ENCODE data around the gene C19orf53.
A peak's percentile ranks its signal among the peaks of the same experiment; 100 is the strongest.
"Not testable (repeated sequence)": the region's sequence is repeated elsewhere in the genome, so short reads cannot be mapped to it uniquely, and the experiment has no call there.

The C19orf53 gene

DNA sequence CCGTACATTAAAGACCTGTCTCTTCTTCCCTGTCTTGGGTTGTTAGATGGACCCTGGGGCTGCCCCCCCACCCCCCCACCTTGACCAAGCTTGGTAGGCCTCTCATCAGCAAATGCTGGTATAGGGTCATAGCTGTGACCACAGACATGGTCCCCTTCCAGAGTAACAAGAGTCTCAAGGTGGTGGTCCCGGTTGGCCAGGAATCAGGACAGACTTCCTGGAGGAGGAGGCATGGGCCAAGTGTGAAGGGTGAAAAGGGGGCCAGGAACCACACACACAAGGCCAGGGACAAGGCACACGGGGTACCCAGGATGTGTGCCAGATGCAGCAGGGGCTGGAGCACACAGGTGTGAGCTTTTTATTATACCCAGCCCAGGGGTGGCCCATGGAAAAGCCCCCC is 11.0 kb upstream of the C19orf53 start:
- H3K4me3 ChIP-seq (ENCODE audit: low read depth, low read length): no peak overlapping the region

DNA sequence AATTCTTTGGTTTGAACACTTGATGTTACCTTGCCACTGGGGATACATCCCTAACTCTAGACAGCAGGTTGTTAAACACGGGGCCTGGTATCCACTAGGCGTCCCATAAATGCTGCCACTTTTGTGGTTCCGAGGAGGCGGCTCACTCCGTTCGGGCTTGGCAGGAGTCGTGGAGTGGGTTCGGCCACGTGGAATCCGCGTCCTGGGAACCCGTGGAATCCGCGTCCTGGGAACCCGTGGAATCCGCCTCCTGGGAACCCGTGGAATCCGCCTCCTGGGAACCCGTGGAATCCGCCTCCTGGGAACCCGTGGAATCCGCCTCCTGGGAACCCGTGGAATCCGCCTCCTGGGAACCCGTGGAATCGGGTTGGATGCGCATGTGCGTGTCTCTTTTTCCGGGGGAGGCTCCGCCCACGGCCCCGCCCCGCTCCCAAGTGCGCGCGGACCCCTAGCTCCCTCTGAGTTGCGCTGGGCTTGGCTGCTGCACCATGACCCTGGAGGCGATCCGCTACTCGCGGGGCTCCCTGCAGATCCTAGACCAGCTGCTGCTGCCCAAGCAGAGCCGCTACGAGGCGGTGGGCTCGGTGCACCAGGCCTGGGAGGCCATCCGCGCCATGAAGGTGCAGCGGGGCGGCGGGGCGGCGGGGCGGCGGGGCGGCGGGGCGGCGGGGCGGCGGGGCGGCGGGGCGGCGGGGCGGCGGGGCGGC is 10.0 kb upstream of the C19orf53 start, which contains the start of gene MRI1:
TSS of gene MRI1 (plus strand) at position 422 of the 707 bp plus-strand sequence. CDS start at position 489, 67 bp downstream.
- peak within 1 kb of the TSS; percentile 58 for H3K4me3 ChIP-seq (ENCODE audit: low read depth, low read length)

DNA sequence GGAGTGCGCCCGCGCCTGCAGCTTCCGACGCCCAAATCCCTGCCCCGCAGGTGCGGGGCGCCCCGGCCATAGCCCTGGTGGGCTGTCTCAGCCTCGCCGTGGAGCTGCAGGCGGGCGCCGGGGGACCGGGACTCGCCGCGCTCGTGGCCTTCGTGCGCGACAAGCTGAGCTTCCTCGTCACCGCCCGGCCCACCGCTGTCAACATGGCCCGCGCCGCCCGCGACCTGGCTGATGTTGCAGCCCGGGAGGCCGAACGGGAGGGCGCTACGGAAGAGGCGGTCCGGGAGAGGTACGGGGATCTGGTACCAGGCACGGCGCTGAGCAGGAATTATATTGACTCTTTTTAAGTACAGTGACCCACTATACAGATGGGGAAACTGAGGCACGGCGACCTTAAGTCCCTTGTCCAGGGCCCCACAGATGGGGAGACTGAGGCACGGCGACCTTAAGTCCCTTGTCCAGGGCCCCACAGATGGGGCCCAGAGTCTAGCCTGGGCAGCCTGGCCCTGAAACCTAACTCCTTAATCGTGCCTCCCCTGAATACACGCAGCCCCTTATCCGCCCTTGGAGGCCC is 9.3 kb upstream of the C19orf53 start:
- peak overlapping the region; percentile 51 for H3K4me3 ChIP-seq (ENCODE audit: low read depth, low read length)

GRCh38 chr19:13765395-13766094 is 8.7 kb upstream of the C19orf53 start:
- H3K4me3 ChIP-seq (ENCODE audit: low read depth, low read length): no peak overlapping the region

GRCh38 chr19:13766095-13766481 is 8.2 kb upstream of the C19orf53 start:
- H3K4me3 ChIP-seq (ENCODE audit: low read depth, low read length): no peak overlapping the region

DNA sequence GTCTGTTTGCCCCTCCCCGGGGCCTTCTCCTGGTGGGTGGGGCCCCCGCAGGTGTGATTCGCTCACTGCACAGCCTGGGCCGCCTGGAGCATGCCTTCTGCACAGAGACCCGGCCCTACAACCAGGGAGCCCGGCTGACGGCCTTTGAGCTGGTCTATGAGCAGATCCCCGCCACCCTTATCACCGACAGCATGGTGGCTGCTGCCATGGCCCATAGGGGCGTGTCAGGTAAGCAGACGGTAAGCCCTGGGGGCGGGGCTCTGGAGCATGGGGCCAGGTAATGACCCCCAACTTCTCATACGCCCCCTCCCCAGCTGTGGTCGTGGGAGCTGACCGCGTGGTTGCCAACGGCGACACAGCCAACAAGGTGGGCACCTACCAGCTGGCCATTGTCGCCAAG is 5.7 kb upstream of the C19orf53 start:
- no peak overlapping the region for H3K4me3 ChIP-seq (ENCODE audit: low read depth, low read length)

DNA sequence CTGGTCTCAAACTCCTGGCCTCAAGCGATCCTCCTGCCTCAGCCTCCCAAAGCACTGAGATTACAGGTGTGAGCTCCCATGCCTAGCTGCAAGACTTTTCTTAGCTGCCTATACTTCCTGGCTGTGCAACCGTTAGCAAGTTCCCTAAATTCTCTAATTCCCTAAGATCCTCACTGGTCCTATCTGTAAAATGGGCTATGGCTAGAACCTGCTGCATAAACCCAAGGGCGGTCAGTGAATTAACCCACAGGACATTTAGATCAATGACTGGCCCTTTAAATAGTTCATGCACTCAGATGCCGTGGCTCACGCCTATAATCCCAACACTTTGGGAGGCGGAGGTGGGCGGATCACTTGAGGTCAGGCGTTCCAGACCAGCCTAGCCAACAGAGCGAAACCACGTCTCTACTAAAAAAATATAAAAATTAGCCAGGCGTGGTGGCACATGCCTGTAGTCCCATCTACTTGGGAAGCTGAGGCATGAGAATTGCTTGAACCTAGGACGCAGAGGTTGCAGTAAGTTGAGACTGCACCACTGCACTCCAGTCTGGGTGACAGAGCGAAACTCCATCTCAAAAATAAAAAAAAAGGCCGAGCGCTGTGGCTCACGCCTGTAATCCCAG is 4.1 kb upstream of the C19orf53 start:
- H3K4me3 ChIP-seq (ENCODE audit: low read depth, low read length): no peak overlapping the region

DNA sequence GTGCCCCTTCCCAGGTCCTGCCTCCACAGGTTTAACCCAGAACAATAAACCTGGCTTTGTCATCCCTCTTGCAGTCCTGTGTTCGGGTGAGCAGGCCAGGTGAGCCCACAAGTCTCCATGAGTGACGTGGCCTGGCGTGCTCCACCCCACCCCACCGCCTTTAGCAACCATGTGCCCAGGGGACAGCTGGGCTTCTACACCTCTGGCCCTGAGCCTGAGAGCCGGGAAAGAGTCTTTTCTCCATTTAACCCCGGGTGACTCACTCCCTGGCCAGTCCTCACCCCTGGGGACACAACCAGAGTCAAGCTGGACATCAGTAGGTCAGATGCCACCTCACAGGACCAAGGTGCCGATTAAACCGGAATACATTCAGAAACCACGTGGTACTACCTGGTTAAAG is 4.1 kb downstream of the C19orf53 start:
- no peak overlapping the region for H3K4me3 ChIP-seq (ENCODE audit: low read depth, low read length)

DNA sequence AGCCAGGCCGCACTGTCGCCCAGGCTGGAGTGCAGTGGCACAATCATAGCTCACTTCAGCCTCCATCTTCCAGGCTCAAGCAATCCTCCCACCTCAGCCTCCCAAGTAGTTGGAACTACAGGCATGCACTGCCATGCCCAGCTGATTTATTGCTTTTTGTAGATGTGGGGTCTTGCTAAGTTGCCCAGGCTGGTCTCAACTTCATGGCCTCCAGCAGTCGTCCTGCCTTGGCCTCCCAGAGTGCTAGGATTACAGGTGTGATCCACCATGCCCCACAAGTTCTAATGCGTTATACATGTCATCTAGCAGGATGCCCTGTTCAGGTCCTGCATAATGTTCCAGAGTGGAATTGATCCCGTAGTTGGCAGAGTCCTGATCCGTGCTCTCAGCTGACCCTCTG is 4.6 kb downstream of the C19orf53 start:
- no peak overlapping the region for H3K4me3 ChIP-seq (ENCODE audit: low read depth, low read length)

GRCh38 chr19:13779794-13780193 is 5.5 kb downstream of the C19orf53 start:
- H3K4me3 ChIP-seq (ENCODE audit: low read depth, low read length): not testable (repeated sequence)

- H3K4me3 ChIP-seq (ENCODE audit: low read depth, low read length): no peak overlapping the region
Measured at GRCh38 chr19:13781547-13781946, 7.3 kb downstream of the C19orf53 start.

DNA sequence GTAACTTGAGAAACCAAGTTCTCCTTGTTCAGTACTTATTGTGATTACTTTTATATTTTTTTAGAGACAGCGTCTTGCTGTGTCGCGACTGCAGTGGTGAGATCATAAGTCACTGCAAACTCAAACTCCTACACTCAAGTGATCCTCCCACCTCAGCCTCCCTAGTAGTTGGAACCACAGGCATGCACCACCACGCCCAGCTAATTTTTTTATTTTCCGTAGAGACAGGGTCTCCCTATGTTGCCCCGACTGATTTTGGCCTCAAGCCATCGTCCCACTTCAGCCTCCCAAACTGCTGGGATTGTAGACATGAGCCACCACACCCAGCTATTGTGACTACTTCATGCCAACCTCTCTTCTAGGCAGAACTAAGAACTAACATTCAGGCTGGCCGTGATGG is 8.3 kb downstream of the C19orf53 start:
- no peak overlapping the region for H3K4me3 ChIP-seq (ENCODE audit: low read depth, low read length)

DNA sequence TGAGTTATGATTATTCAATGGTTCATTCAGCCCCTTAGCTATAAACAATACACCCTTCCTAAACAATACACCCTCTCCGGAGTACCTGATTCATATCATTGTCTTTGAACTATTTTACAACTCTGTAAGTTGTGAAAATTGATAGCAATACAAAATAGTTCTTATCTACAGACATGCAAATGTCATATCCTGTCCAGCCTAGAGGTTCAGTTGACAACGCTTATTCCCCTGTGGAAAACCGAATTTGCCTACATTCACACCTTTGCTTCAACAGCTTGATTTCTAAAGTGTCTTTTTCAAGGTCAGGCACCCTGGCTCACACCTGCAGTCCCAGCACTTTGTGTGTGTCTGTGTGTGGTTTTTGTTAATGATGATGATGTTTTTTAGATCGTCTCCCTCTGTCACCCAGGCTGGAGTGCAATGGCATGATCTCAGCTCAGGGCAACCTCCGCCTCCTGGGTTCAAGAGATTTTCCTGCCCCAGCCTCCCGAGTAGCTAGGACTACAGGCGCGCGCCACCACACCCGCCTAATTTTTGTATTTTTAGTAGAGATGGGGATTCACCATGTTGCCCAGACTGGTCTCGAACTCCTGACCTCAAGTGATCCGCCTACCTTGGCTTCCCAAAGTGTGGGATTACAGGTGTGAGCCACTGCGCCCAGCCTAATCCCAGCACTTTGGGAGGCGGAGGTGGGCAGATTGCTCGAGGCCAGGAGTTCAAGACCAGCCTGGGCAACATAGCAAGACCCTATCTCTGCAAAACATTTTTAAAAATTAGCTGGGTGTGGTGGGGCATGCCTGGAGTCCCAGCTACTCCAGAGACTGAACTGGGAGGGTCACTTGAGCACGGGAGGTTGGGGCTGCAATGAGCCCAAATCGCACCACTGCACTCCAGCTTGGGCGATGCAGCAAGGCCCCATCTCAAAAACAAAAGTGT is 9.6 kb downstream of the C19orf53 start:
- no peak overlapping the region for H3K4me3 ChIP-seq (ENCODE audit: low read depth, low read length)

DNA sequence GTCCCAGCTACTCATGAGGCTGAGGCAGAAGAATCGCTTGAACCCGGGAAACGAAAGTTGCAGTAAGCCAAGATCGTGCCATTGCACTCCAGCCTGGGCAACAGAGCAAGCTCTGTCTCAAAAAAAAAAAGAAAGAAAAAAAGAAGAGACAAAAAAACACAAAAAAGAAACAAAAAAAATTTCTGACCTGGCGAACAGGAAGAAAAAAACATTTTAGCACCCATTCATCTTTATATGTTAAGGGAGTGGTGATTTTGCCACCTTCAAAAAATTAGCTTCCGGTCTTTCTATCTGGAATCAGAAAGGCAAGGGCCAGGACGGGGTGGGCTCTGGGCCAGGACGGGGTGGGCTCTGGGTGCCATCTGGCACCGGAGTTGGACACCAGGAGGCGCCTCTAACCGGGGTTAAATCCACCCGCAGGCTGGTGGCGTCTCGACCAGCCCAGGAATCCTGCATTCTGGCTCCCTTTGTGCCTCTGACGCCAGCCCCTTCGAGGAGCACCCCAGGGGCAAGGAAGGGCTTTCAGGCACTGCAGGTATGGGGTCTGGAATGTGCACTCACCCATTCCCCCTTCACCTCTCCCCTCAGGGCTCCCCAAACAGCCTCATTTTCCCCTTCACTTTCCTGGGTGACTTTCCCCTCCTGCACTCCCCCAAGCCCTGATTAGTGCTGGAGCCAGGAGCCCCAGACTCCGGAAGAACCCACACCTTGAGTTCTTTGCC is 10.6 kb downstream of the C19orf53 start:
- H3K4me3 ChIP-seq (ENCODE audit: low read depth, low read length): no peak overlapping the region

GRCh38 chr19:13788991-13789390 is 14.7 kb downstream of the C19orf53 start:
- no peak overlapping the region for H3K4me3 ChIP-seq (ENCODE audit: low read depth, low read length)

- no peak overlapping the region for H3K4me3 ChIP-seq (ENCODE audit: low read depth, low read length)
Measured at GRCh38 chr19:13790354-13790753, 16.1 kb downstream of the C19orf53 start.

DNA sequence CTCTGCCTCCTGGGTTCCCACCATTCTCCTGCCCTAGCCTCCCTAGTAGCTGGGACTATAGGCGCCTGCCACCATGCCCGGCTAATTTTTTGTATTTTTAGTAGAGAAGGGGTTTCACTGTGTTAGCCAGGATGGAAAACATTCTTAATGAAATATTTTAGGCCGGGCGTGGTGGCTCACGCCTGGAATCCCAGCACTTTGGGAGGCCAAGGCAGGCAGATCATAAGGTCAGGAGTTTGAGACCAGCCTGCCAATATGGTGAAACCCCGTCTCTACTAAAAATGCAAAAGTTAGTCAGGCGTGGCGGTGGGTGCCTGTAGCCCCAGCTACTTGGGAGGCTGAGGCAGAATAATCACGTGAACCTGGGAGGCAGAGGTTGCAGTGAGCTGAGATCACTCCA is 19.1 kb downstream of the C19orf53 start:
- not testable (repeated sequence) for H3K4me3 ChIP-seq (ENCODE audit: low read depth, low read length)

DNA sequence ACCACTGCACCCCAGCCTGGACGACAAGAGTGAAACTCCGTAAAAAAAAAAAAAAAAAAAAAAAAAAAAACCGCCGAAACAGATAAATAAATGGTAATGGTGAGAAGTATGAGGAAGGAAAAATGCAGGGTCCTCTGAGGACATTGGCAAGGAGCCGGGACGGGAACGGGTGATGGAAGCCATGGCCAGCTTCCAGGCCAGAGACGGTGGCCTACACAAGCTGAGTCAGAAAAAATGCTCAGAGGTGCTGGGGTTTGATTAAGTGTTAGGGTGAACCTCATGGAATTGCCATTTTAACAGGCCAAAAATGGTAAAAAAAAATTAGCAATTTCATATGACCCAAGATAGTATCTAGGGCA is 20.1 kb downstream of the C19orf53 start:
- H3K4me3 ChIP-seq (ENCODE audit: low read depth, low read length): peak overlapping the region; percentile 35

DNA sequence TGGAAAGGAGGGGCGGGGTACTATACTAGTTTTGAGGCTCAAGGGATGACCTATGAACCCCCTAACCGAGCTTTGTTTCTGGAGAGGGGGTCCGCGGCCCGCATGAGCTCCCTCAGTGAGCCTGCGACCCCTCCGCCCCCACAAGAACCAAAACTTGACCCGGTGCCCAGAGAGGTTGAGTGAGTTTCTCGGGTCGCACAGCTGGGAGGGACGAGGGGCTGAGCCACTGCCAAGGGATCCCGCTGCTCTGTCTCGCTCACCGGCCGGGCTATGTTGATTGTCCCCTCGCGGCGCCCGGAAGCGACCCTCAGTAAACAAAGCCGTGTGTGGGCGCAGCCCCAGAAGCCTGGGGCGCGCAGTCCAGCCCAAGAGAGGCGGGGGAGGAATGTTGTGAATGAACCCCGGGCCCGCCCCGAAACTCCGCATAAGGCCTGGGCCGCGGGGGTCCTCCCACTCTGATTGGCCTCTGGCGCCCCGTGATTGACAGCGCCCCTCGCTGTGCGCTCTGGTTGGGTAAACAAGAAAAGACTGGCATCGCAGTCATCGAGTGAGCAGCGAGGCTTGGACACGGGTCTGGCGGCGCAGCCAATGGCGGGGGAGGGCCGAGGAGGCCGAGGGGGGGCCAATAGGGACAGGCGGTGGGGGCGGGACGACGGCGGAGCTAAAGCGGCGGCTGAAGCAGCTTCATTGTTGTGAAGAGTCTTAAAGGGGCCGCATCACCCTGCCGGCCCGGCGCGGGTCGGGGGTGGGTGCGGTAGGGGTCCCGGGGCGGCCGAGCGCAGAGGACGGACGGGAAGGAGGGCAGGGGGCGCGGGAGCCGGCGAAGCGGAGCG is 20.7 kb downstream of the C19orf53 start, which contains the start of gene ZSWIM4:
TSS of gene ZSWIM4 (plus strand) at position 687 of the 833 bp plus-strand sequence. CDS start 206 bp downstream, outside the sequence.
- peak within 1 kb of the TSS; percentile 67 for H3K4me3 ChIP-seq (ENCODE audit: low read depth, low read length)
